GM11168 (cell line): Measurements from ENCODE around the gene PCLO.
"Not testable (repeated sequence)": the region's sequence is repeated elsewhere in the genome, so short reads cannot be mapped to it uniquely, and the experiment has no call there.

Experiments
- in situ Hi-C: fragments of 300-500 bp; cut with MboI; formaldehyde crosslinking; loops from one replicate; pipeline ENCODE4 v1.12.0; 2022; ENCODE audit warnings: low sequenced_read_pairs; ENCODE audit not compliant: unreplicated experiment

The PCLO gene

GRCh38 chr7:83060218-83060617 is 102.5 kb downstream of the PCLO start:
- in situ Hi-C loops, result no loop called here

- in situ Hi-C loops, result no loop called here
Observed at GRCh38 chr7:83058667-83059066, 104.0 kb downstream of the PCLO start.

- in situ Hi-C loops, result no loop called here
Observed at GRCh38 chr7:83055197-83055596, 107.5 kb downstream of the PCLO start.

- in situ Hi-C loops, result no loop called here
Observed at GRCh38 chr7:83054472-83054871, 108.2 kb downstream of the PCLO start.

- in situ Hi-C loops, result no loop called here
Observed at GRCh38 chr7:83053965-83054364, 108.7 kb downstream of the PCLO start.

GRCh38 chr7:83040484-83040883 is 122.2 kb downstream of the PCLO start:
- in situ Hi-C loops, result no loop called here

- in situ Hi-C loops, result no loop called here
Observed at GRCh38 chr7:83038787-83039186, 123.9 kb downstream of the PCLO start.

- in situ Hi-C loops, result no loop called here
Observed at GRCh38 chr7:83036721-83037380, 125.8 kb downstream of the PCLO start.

GRCh38 chr7:83036130-83036529 is 126.6 kb downstream of the PCLO start:
- in situ Hi-C loops, result no loop called here

GRCh38 chr7:83032195-83032594 is 130.5 kb downstream of the PCLO start:
- in situ Hi-C loops, result no loop called here

- in situ Hi-C loops, result not testable (repeated sequence)
Observed at GRCh38 chr7:83023817-83024665, 138.6 kb downstream of the PCLO start.

- in situ Hi-C loops, result no loop called here
Observed at GRCh38 chr7:83021032-83021431, 141.7 kb downstream of the PCLO start.

- in situ Hi-C loops, result no loop called here
Observed at GRCh38 chr7:83020161-83020560, 142.5 kb downstream of the PCLO start.

- in situ Hi-C loops, result no loop called here
Observed at GRCh38 chr7:83015916-83016315, 146.8 kb downstream of the PCLO start.

- in situ Hi-C loops, result no loop called here
Observed at GRCh38 chr7:83014546-83014945, 148.1 kb downstream of the PCLO start.

GRCh38 chr7:83011954-83012353 is 150.7 kb downstream of the PCLO start:
- in situ Hi-C loops, result no loop called here

- in situ Hi-C loops, result no loop called here
Observed at GRCh38 chr7:83005410-83005809, 157.3 kb downstream of the PCLO start.

- in situ Hi-C loops, result no loop called here
Observed at GRCh38 chr7:83001362-83002040, 161.2 kb downstream of the PCLO start.

- in situ Hi-C loops, result no loop called here
Observed at GRCh38 chr7:82998436-82998835, 164.2 kb downstream of the PCLO start.

- in situ Hi-C loops, result no loop called here
Observed at GRCh38 chr7:82985144-82985802, 177.4 kb downstream of the PCLO start.
